ENCODE results near the gene PUS10.

DNA sequence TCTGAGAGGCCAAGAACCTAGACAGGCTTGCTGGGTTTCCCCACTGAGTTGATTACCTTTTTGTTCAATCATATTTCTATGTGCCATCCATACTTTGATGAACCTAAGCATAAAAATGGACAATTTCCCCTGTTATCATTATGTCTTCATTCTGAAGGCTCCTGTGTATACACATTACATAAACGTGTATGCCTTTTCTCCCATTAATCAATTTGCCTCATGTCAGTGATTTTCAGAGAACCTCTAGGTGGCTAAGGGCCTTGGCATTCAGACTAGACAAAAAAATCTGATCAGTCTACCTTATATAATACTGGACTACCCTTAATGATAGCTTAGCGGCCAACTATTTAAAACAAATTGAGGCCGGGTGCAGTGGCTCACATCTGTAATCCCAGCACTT is 4.7 kb downstream of the PUS10 start:
- no peak for TF ChIP-seq JUN (IDR thresholded peaks at IDR 0.05)
- TF ChIP-seq EP300 (IDR thresholded peaks at IDR 0.05) = no peak
- no peak for TF ChIP-seq CTCF (IDR thresholded peaks at IDR 0.05)
- no peak for TF ChIP-seq HDAC2 (IDR thresholded peaks at IDR 0.05)
- no peak for TF ChIP-seq ZFP36 (IDR thresholded peaks at IDR 0.05; ENCODE audit: borderline replicate concordance, partially characterized antibody)
- no peak for TF ChIP-seq RARB (CRISPR knock-in tag; IDR thresholded peaks at IDR 0.05)
- TF ChIP-seq POLR2A (IDR thresholded peaks at IDR 0.05; ENCODE audit: low read length) = no peak
- no peak for TF ChIP-seq SREBF2 (IDR thresholded peaks at IDR 0.05)
- TF ChIP-seq, protein P1, sequence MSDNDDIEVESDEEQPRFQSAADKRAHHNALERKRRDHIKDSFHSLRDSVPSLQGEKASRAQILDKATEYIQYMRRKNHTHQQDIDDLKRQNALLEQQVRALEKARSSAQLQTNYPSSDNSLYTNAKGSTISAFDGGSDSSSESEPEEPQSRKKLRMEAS (IDR thresholded peaks at IDR 0.05) = no peak
- TF ChIP-seq SMC3 (IDR thresholded peaks at IDR 0.05) = no peak
- TF ChIP-seq RNF2 (IDR thresholded peaks at IDR 0.05; ENCODE audit: borderline replicate concordance, low read depth) = no peak
- no peak for TF ChIP-seq ZC3H11A (IDR thresholded peaks at IDR 0.05)

All from A549 (cell line).